HEK293 (cell line): ENCODE measurements around the gene CALHM4.

ENCODE experiments used
- EGR2 ChIP-seq: fragments of 450-650 bp; formaldehyde crosslinking; IDR thresholded peaks from 2 replicates; pipeline ENCODE4 v1.5.1; 2016; ENCODE audit warnings: low read depth, missing biosample characterization, missing genetic modification characterization
- KLF10 ChIP-seq: fragments of 450-650 bp; IDR thresholded peaks from 2 replicates; pipeline ENCODE4 v1.5.1; 2018; ENCODE audit warnings: missing biosample characterization, mild to moderate bottlenecking, missing genetic modification characterization
- KLF16 ChIP-seq: fragments of 450-650 bp; formaldehyde crosslinking; IDR thresholded peaks from 2 replicates; pipeline ENCODE4 v1.5.1; 2017; ENCODE audit warnings: missing biosample characterization, missing genetic modification characterization
- KLF7 ChIP-seq: fragments of 450-650 bp; formaldehyde crosslinking; IDR thresholded peaks from 2 replicates; pipeline ENCODE4 v1.5.1; 2016; ENCODE audit warnings: missing biosample characterization, missing genetic modification characterization, borderline replicate concordance
- MEIS1 ChIP-seq: sonication (generic); formaldehyde crosslinking; IDR thresholded peaks from 2 replicates; pipeline ENCODE4 v1.8.1; 2022; ENCODE audit warnings: missing genetic modification reagents, mild to moderate bottlenecking, borderline replicate concordance
- MZF1 ChIP-seq: fragments of 450-650 bp; formaldehyde crosslinking; IDR thresholded peaks from 2 replicates; pipeline ENCODE4 v1.5.1; 2017; ENCODE audit warnings: missing biosample characterization, missing genetic modification characterization, borderline replicate concordance
- PATZ1 ChIP-seq: fragments of 450-650 bp; formaldehyde crosslinking; IDR thresholded peaks from 2 replicates; pipeline ENCODE4 v1.5.1; 2016; ENCODE audit warnings: missing biosample characterization, missing genetic modification characterization
- PRDM1 ChIP-seq: fragments of 450-650 bp; formaldehyde crosslinking; IDR thresholded peaks from 2 replicates; pipeline ENCODE4; 2016; ENCODE audit warnings: missing biosample characterization, missing genetic modification characterization
- SALL2 ChIP-seq: fragments of 450-650 bp; formaldehyde crosslinking; IDR thresholded peaks from 2 replicates; pipeline ENCODE4 v1.5.0; 2017; ENCODE audit warnings: missing biosample characterization, mild to moderate bottlenecking, missing genetic modification characterization, borderline replicate concordance
- SETDB1 ChIP-seq: IDR thresholded peaks from one replicate; pipeline ENCODE4 v1.6.1; 2017; ENCODE audit warnings: mild to moderate bottlenecking, low read length, moderate library complexity, mixed read lengths; ENCODE audit not compliant: insufficient read length
- SP2 ChIP-seq: fragments of 450-650 bp; formaldehyde crosslinking; IDR thresholded peaks from 2 replicates; pipeline ENCODE4 v1.5.1; 2016; ENCODE audit warnings: missing biosample characterization, missing genetic modification characterization
- TRIM28 ChIP-seq: IDR thresholded peaks from 2 replicates; pipeline ENCODE4 v1.6.1; 2011; ENCODE audit warnings: low read length, control low read depth, borderline replicate concordance
- ZBTB21 ChIP-seq: fragments of 450-650 bp; formaldehyde crosslinking; IDR thresholded peaks from 2 replicates; pipeline ENCODE4 v1.5.1; 2017; ENCODE audit warnings: missing biosample characterization, missing genetic modification characterization
- ZBTB7A ChIP-seq: fragments of 450-650 bp; formaldehyde crosslinking; IDR thresholded peaks from 2 replicates; pipeline ENCODE4 v1.5.1; 2016; ENCODE audit warnings: low read depth, missing biosample characterization, missing genetic modification characterization
- ZEB2 ChIP-seq: fragments of 450-650 bp; formaldehyde crosslinking; IDR thresholded peaks from 2 replicates; pipeline ENCODE4 v1.5.1; 2016; ENCODE audit warnings: missing biosample characterization, missing genetic modification characterization
- ZNF10 ChIP-seq: fragments of 450-650 bp; formaldehyde crosslinking; IDR thresholded peaks from 2 replicates; pipeline ENCODE4 v1.5.1; 2017; ENCODE audit warnings: missing biosample characterization, missing genetic modification characterization
- ZNF138 ChIP-seq: fragments of 450-650 bp; formaldehyde crosslinking; IDR thresholded peaks from 2 replicates; pipeline ENCODE4 v1.5.1; 2016; ENCODE audit warnings: missing biosample characterization, missing genetic modification characterization, borderline replicate concordance
- ZNF18 ChIP-seq: fragments of 450-650 bp; formaldehyde crosslinking; IDR thresholded peaks from 2 replicates; pipeline ENCODE4 v1.5.1; 2016; ENCODE audit warnings: missing biosample characterization, missing genetic modification characterization
- ZNF2 ChIP-seq: fragments of 450-650 bp; formaldehyde crosslinking; IDR thresholded peaks from 2 replicates; pipeline ENCODE4 v1.5.1; 2016; ENCODE audit warnings: missing biosample characterization, missing genetic modification characterization
- ZNF335 ChIP-seq: fragments of 450-650 bp; formaldehyde crosslinking; conservative IDR thresholded peaks from 2 replicates; pipeline ENCODE4 v1.5.1; 2016; ENCODE audit warnings: missing biosample characterization, missing genetic modification characterization
- ZNF354C ChIP-seq: fragments of 450-650 bp; formaldehyde crosslinking; IDR thresholded peaks from 2 replicates; pipeline ENCODE4 v1.5.1; 2016; ENCODE audit warnings: missing biosample characterization, missing genetic modification characterization, low read depth, borderline replicate concordance
- ZNF366 ChIP-seq: fragments of 450-650 bp; formaldehyde crosslinking; conservative IDR thresholded peaks from 2 replicates; pipeline ENCODE4 v1.5.1; 2016; ENCODE audit warnings: missing biosample characterization, missing genetic modification characterization
- ZNF449 ChIP-seq: fragments of 450-650 bp; formaldehyde crosslinking; IDR thresholded peaks from 2 replicates; pipeline ENCODE4 v1.5.1; 2017; ENCODE audit warnings: missing biosample characterization, mild to moderate bottlenecking, missing genetic modification characterization, moderate library complexity
- ZNF549 ChIP-seq: fragments of 450-650 bp; IDR thresholded peaks from 2 replicates; pipeline ENCODE4 v1.5.1; 2018; ENCODE audit warnings: missing biosample characterization, missing genetic modification characterization, mild to moderate bottlenecking, inconsistent platforms, moderate library complexity
- ZNF558 ChIP-seq: fragments of 450-650 bp; formaldehyde crosslinking; IDR thresholded peaks from 2 replicates; pipeline ENCODE4 v1.5.1; 2016; ENCODE audit warnings: missing biosample characterization, missing genetic modification characterization
- ZNF561 ChIP-seq: fragments of 450-650 bp; IDR thresholded peaks from 2 replicates; pipeline ENCODE4 v1.5.1; 2018; ENCODE audit warnings: missing biosample characterization, missing genetic modification characterization, borderline replicate concordance
- ZNF580 ChIP-seq: fragments of 450-650 bp; formaldehyde crosslinking; IDR thresholded peaks from 2 replicates; pipeline ENCODE4 v1.5.1; 2016; ENCODE audit warnings: missing biosample characterization, missing genetic modification characterization
- ZNF623 ChIP-seq: fragments of 450-650 bp; formaldehyde crosslinking; IDR thresholded peaks from 2 replicates; pipeline ENCODE4 v1.5.1; 2016; ENCODE audit warnings: missing biosample characterization, missing genetic modification characterization
- ZNF645 ChIP-seq: fragments of 450-650 bp; formaldehyde crosslinking; IDR thresholded peaks from 2 replicates; pipeline ENCODE4; 2016; ENCODE audit warnings: missing biosample characterization, missing genetic modification characterization
- ZNF654 ChIP-seq: fragments of 450-650 bp; formaldehyde crosslinking; IDR thresholded peaks from 2 replicates; pipeline ENCODE4 v1.5.1; 2016; ENCODE audit warnings: low read depth, missing biosample characterization, missing genetic modification characterization
- ZNF785 ChIP-seq: fragments of 450-650 bp; formaldehyde crosslinking; IDR thresholded peaks from 2 replicates; pipeline ENCODE4 v1.5.1; 2016; ENCODE audit warnings: missing biosample characterization, missing genetic modification characterization
- ZSCAN18 ChIP-seq: fragments of 450-650 bp; formaldehyde crosslinking; IDR thresholded peaks from 2 replicates; pipeline ENCODE4 v1.5.1; 2016; ENCODE audit warnings: missing biosample characterization, missing genetic modification characterization
- ZXDB ChIP-seq: fragments of 450-650 bp; formaldehyde crosslinking; IDR thresholded peaks from 2 replicates; pipeline ENCODE4 v1.5.1; 2016; ENCODE audit warnings: missing biosample characterization, missing genetic modification characterization

The CALHM4 gene

GRCh38 chr6:116511424-116512110, 42.0 kb upstream of the CALHM4 start, which contains the start of gene CALHM5 (continued):
- no peak for TF ChIP-seq ZNF449 (tag by site-specific recombination)
- no peak for TF ChIP-seq MEIS1
- TF ChIP-seq ZNF335 (tag by site-specific recombination): peak; percentile 30; the same call in 1 of the 2 replicates
- TF ChIP-seq ZNF366: peak; percentile 46
- no peak for TF ChIP-seq KLF7 (tag by site-specific recombination)
- TF ChIP-seq KLF16 (tag by site-specific recombination): no peak
- TF ChIP-seq ZSCAN18 (tag by site-specific recombination): no peak
- TF ChIP-seq PATZ1 (tag by site-specific recombination): no peak
- TF ChIP-seq ZBTB7A (tag by site-specific recombination): no peak
- no peak for TF ChIP-seq ZNF549 (tag by site-specific recombination)
- TF ChIP-seq ZNF558 (tag by site-specific recombination): no peak
- TF ChIP-seq ZNF2 (tag by site-specific recombination): 0 out of 2 replicates have a peak, but pooled peaks have one; percentile 68
- TF ChIP-seq ZNF623 (tag by site-specific recombination): no peak
- TF ChIP-seq ZNF645 (tag by site-specific recombination): no peak
- peak; percentile 23 for TF ChIP-seq SETDB1
- TF ChIP-seq PRDM1 (tag by site-specific recombination): peak; percentile 22; the same call in 1 of the 2 replicates
- no peak for TF ChIP-seq KLF10 (tag by site-specific recombination)
- TF ChIP-seq ZXDB (tag by site-specific recombination): peak; percentile 47; the same call in 1 of the 2 replicates
- TF ChIP-seq SP2 (tag by site-specific recombination): no peak
- no peak for TF ChIP-seq ZNF354C
- TF ChIP-seq ZNF654 (tag by site-specific recombination): peak; percentile 73
- TF ChIP-seq ZNF785 (tag by site-specific recombination): 0 out of 2 replicates have a peak, but pooled peaks have one; percentile 35
- TF ChIP-seq EGR2 (tag by site-specific recombination): no peak
- peak; percentile 55; the same call in 1 of the 2 replicates for TF ChIP-seq ZNF10 (tag by site-specific recombination)
- no peak for TF ChIP-seq ZBTB21 (tag by site-specific recombination)
- peak; percentile 79 for TF ChIP-seq TRIM28
- peak; percentile 36; the same call in 1 of the 2 replicates for TF ChIP-seq ZEB2
- 0 out of 2 replicates have a peak, but pooled peaks have one; percentile 32 for TF ChIP-seq ZNF580 (tag by site-specific recombination)
- no peak for TF ChIP-seq SALL2 (tag by site-specific recombination)
- TF ChIP-seq ZNF18 (tag by site-specific recombination): 0 out of 2 replicates have a peak, but pooled peaks have one; percentile 25
- TF ChIP-seq ZNF561 (tag by site-specific recombination): peak; percentile 67; the same call in 1 of the 2 replicates
- no peak for TF ChIP-seq MZF1 (tag by site-specific recombination)
- TF ChIP-seq ZNF138 (tag by site-specific recombination): no peak
